Left kidney (tissue), 1 donor: ENCODE measurements around the gene CTDNEP1. TPM values are rescaled to one million over a fixed set of nuclear protein-coding genes. Genes with fewer than 3 reads are reported as not detected.

Experiments used
- polyA plus RNA-seq: library from polyadenylated mRNA; unstranded; fragments of 120-200 nt; gene quantifications from one replicate; pipeline ENCODE4 v1.2.1, GENCODE V29; 2013; ENCODE audit not compliant: insufficient read length

The CTDNEP1 gene
- polyA plus RNA-seq, 1 donor: 150 TPM

Other genes with a start within 250 kb of the CTDNEP1 start
- 144 TPM for gene RNASEK, start 239.1 kb downstream of the CTDNEP1 start, polyA plus RNA-seq
- 21.8 TPM for gene BCL6B, start 228.7 kb downstream of the CTDNEP1 start, polyA plus RNA-seq
- gene SLC16A13, start 215.7 kb downstream of the CTDNEP1 start, polyA plus RNA-seq: 4.0 TPM
- 0.18 TPM for gene SLC16A11, start 207.6 kb downstream of the CTDNEP1 start, polyA plus RNA-seq
- gene CLEC10A, start 171.5 kb downstream of the CTDNEP1 start, polyA plus RNA-seq: 0.47 TPM
- gene ASGR2, start 136.9 kb downstream of the CTDNEP1 start, polyA plus RNA-seq: 2.0 TPM
- 6.1 TPM for gene ASGR1, start 72.4 kb downstream of the CTDNEP1 start, polyA plus RNA-seq
- gene DLG4, start 31.9 kb downstream of the CTDNEP1 start, polyA plus RNA-seq: 36.0 TPM
- gene ACADVL, start 31.8 kb downstream of the CTDNEP1 start, polyA plus RNA-seq: 478 TPM
- gene DVL2, start 17.2 kb downstream of the CTDNEP1 start, polyA plus RNA-seq: 52.5 TPM
- 52.8 TPM for gene PHF23, start 12.3 kb downstream of the CTDNEP1 start, polyA plus RNA-seq
- 390 TPM for gene GABARAP, start 9.3 kb downstream of the CTDNEP1 start, polyA plus RNA-seq
- gene ELP5, start 481 bp upstream of the CTDNEP1 start, polyA plus RNA-seq: 54.9 TPM
- gene CLDN7, start 10.7 kb upstream of the CTDNEP1 start, polyA plus RNA-seq: 36.6 TPM
- 2.2 TPM for gene SLC2A4, start 30.0 kb upstream of the CTDNEP1 start, polyA plus RNA-seq
- gene YBX2, start 42.9 kb upstream of the CTDNEP1 start, polyA plus RNA-seq: 4.1 TPM
- 284 TPM for gene EIF5A, start 55.9 kb upstream of the CTDNEP1 start, polyA plus RNA-seq
- gene GPS2, start 63.6 kb upstream of the CTDNEP1 start, polyA plus RNA-seq: 96.6 TPM
- gene NEURL4, start 77.6 kb upstream of the CTDNEP1 start, polyA plus RNA-seq: 34.5 TPM
- 6.3 TPM for gene ACAP1, start 84.8 kb upstream of the CTDNEP1 start, polyA plus RNA-seq
- 10.3 TPM for gene KCTD11, start 100.4 kb upstream of the CTDNEP1 start, polyA plus RNA-seq
- gene TMEM95, start 103.4 kb upstream of the CTDNEP1 start, polyA plus RNA-seq: not detected
- gene TNK1, start 129.4 kb upstream of the CTDNEP1 start, polyA plus RNA-seq: 5.5 TPM
- gene PLSCR3, start 142.8 kb upstream of the CTDNEP1 start, polyA plus RNA-seq: 27.8 TPM
- 74.9 TPM for gene TMEM256, start 152.4 kb upstream of the CTDNEP1 start, polyA plus RNA-seq
- gene NLGN2, start 156.1 kb upstream of the CTDNEP1 start, polyA plus RNA-seq: 28.1 TPM
- not detected for gene SPEM1, start 168.6 kb upstream of the CTDNEP1 start, polyA plus RNA-seq
- not detected for gene SPEM2, start 173.9 kb upstream of the CTDNEP1 start, polyA plus RNA-seq
- gene SPEM3, start 177.1 kb upstream of the CTDNEP1 start, polyA plus RNA-seq: not detected
- gene TMEM102, start 183.7 kb upstream of the CTDNEP1 start, polyA plus RNA-seq: 4.4 TPM
- 6.1 TPM for gene FGF11, start 187.8 kb upstream of the CTDNEP1 start, polyA plus RNA-seq
- 10.5 TPM for gene CHRNB1, start 193.3 kb upstream of the CTDNEP1 start, polyA plus RNA-seq
- 39.3 TPM for gene ZBTB4, start 227.9 kb upstream of the CTDNEP1 start, polyA plus RNA-seq
- gene SLC35G6, start 229.7 kb upstream of the CTDNEP1 start, polyA plus RNA-seq: 0.45 TPM
- 141 TPM for gene POLR2A, start 232.6 kb upstream of the CTDNEP1 start, polyA plus RNA-seq